Measurements from ENCODE around the gene TIMP2.

TIMP2 gene

DNA sequence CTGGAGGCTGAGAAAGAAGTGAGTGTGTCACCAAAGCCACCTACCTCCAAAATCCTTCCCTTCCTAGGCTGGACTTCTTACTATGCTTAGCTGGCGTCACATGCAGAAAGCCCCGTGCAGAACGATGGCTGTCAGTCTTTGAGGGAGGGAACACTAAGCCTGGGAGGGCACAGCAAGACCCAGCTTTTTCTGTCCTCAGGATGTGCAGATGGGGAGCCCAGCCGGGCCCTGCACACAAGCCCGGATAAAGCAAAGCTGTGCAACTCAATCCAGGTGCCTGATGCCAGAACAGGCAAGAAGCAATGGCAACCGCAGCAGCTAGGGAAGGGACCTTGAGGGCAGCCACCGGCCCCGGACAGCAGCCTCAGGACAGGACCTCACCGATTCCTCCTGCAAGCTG is 70.7 kb downstream of the TIMP2 start:
- no peak for DNase-seq (ENCODE audit: low read depth)
- H3K4me3 ChIP-seq (ENCODE audit: low read depth, low read length): no peak overlapping the region
- TF ChIP-seq, protein P1, sequence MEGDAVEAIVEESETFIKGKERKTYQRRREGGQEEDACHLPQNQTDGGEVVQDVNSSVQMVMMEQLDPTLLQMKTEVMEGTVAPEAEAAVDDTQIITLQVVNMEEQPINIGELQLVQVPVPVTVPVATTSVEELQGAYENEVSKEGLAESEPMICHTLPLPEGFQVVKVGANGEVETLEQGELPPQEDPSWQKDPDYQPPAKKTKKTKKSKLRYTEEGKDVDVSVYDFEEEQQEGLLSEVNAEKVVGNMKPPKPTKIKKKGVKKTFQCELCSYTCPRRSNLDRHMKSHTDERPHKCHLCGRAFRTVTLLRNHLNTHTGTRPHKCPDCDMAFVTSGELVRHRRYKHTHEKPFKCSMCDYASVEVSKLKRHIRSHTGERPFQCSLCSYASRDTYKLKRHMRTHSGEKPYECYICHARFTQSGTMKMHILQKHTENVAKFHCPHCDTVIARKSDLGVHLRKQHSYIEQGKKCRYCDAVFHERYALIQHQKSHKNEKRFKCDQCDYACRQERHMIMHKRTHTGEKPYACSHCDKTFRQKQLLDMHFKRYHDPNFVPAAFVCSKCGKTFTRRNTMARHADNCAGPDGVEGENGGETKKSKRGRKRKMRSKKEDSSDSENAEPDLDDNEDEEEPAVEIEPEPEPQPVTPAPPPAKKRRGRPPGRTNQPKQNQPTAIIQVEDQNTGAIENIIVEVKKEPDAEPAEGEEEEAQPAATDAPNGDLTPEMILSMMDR (conservative IDR thresholded peaks at IDR 0.05; ENCODE audit: low read depth, low read length): no peak

DNA sequence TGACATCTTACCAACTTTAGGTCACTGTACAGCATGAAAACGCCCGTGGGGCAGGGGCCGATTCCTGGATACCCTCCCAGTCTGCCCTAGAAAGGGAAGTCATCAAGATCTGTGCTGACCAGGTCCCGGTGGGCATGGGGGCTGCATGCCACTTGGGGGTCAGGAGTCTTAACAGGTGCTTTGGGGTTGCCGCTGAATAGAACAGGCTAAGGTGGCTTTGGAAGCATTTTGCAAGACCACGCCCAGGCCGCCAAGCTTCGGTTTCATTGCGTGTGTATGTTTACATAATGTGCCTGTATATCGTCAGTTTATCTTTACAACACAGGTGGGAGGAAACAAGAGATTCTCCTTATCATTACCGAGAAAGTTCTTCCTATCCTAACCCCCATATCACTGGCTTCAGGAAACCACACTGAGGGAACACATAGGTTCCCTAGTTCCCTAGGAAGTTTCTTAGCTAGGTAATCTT is 71.2 kb downstream of the TIMP2 start:
- no peak for DNase-seq (ENCODE audit: low read depth)
- TF ChIP-seq, protein P1 (conservative IDR thresholded peaks at IDR 0.05; ENCODE audit: low read depth, low read length): no peak
- H3K4me3 ChIP-seq (ENCODE audit: low read depth, low read length): no peak overlapping the region

DNA sequence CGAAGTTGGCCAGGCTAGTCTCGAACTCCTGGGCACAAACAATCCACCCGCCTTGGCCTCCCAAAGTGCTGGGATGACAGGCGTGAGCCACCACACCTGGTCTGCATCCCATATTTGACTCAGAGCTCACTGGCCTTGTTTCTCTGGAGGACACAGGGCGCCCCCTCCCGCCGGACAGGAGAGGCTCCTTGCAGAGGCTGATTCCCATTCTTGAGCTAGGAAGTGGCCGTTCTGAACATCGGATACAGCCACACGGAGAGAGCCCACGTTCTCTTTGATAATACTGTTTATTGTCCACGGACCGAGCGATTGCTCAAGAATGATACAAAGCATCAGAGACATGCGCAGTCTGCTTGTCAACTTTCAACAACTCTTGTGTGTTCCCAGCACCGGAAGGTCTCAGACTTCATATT is 72.5 kb downstream of the TIMP2 start:
- TF ChIP-seq, protein P1 (conservative IDR thresholded peaks at IDR 0.05; ENCODE audit: low read depth, low read length): peak; percentile 24
- DNase-seq (ENCODE audit: low read depth): no peak

DNA sequence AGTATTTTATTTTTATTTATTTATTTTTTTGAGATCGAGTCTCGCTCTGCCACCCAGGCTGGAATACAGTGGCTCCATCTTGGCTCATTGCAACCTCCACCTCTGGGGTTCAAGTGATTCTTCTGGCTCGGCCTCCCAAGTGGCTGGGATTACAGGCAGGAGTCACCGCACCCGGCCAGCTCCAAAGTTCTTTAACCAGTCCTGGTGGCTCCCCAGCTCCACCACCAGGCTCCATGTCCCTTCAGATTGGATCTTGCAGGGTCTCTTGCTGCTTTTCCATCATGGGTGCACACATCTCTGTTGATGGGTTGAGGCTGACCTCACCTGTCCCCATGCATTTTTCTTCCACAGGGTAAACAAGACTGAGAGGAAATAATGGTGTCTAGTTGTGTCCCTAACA is 76.2 kb downstream of the TIMP2 start:
- DNase-seq (ENCODE audit: low read depth): no peak
- no peak overlapping the region for H3K4me3 ChIP-seq (ENCODE audit: low read depth, low read length)
- TF ChIP-seq, protein P1 (conservative IDR thresholded peaks at IDR 0.05; ENCODE audit: low read depth, low read length): no peak

More for the DNA sequence above, 72.5 kb downstream of the TIMP2 start:
- H3K4me3 ChIP-seq (ENCODE audit: low read depth, low read length): no peak overlapping the region

DNA sequence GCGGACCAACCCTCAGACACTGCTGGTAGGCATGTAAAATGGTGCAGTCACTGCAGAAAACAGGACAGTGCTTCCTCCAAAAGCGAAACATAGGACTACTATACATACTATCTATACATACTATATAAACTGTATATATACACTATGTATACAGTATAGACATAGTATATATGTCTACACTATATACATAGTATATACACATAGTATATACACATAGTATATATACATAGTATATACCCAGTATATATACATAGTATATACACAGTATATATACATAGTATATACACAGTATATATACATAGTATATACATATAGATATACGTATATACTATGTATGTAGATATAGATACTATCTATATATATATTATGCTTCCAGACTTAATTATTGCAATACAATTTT is 78.1 kb downstream of the TIMP2 start:
- H3K4me3 ChIP-seq (ENCODE audit: low read depth, low read length): no peak overlapping the region
- no peak for DNase-seq (ENCODE audit: low read depth)
- TF ChIP-seq, protein P1 (conservative IDR thresholded peaks at IDR 0.05; ENCODE audit: low read depth, low read length): no peak

DNA sequence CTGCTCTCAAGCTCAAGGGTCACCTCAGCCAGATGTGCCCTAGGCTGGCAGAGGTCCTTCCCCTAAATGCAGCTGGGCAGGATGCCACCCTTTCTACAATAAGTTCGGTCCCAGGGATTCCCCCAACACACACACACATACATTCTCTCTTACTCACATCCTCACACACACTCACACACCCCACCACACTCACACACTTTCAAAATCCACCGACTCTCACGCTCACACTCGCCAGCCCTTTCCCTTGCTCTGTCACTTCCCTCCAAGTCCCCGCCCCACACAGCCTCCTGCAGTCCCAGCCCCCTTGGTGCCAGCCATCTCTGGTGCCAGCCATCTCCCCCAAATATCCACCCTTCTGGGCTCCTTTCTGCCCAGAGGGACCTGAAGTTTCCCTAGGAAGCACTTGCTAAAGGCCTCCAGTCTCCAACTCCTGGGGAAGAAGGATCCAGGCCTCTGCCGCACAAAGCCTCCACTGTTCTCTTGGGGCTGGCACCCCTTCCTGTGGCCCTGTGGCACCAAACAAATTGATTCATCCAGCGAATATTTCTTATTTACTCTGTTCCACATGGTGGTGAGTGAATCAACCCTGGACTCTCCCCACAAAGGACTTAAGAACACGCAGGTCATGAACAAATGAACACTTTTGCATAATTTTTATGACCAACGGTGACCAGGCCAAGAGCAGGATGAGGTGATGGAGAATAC is 80.7 kb downstream of the TIMP2 start:
- no peak overlapping the region for H3K4me3 ChIP-seq (ENCODE audit: low read depth, low read length)
- TF ChIP-seq, protein P1 (conservative IDR thresholded peaks at IDR 0.05; ENCODE audit: low read depth, low read length): no peak
- DNase-seq (ENCODE audit: low read depth): peak; percentile 24

All from choroid plexus epithelial cell (primary cell).